ENCODE measurements around the gene HDGF. TPM values are rescaled to one million over a fixed set of nuclear protein-coding genes. Genes with fewer than 3 reads are reported as not detected.

The HDGF gene
- total RNA-seq, 2 experiments from 2014 or later: 60.8 TPM

DNA sequence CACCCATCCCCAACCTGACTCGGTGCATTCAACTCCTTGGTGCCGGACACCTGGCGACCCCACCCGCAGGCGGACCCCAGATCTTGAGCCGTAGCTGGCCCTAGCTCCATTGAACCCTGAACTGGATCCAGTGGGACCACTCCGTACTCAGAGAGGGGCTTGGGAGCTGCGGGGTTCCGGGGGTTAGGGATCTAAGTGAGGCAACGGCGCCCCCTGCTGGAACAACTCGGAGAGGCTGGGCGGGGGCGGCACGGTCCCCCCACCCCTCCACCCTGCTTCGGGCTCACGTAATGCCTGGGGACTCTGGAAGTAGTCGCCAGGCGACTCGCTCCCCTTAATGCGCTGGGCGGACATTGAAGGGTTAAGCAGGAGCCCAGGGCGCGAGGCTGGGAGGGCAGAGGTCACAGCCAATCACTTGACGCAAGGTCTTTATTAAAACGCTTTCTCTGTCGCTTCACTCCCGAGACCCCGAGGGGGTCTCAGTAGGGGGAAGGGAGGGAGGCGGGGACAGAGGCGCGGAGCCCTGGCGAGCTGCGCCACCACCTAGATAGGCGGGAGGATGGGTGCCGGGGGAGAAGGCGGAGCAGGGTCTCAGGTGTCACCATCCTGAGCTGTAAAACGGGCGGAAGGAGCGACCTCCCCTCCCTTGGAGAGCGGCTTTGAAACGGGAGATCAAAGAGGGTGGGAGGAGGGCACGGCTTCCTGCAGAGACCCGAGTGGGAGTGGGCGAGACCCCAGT lies 45.4 kb downstream of the HDGF start:
- no peaks in the 10 kb centered on the region for H3K36me3 ChIP-seq (ENCODE audit: insufficient read depth, low read length)
- H3K4me1 Mint-ChIP-seq (ENCODE audit: low read depth): peaks cover 32% of the 10 kb centered on the region
- no peaks in the 10 kb centered on the region for H3K9me3 ChIP-seq (ENCODE audit: control insufficient read depth in 1 of 2, insufficient read depth in 1 of 2, low read length in 2 of 2)
- no peaks in the 10 kb centered on the region for H3K9me3 Mint-ChIP-seq
- DNase-seq (peak; percentile 60 to 86 (median 68)), ATAC-seq (ENCODE audit: poor library complexity) (peak; percentile 75)
- H3K27me3 ChIP-seq (ENCODE audit: control insufficient read depth in 1 of 2, insufficient read depth in 2 of 2, low read length in 2 of 2): peaks cover 22 to 24% of the 10 kb centered on the region in 2 experiments
- CTCF ChIA-PET: interaction anchor here (0.6 to 4.6 kb wide), 14 partner anchors 9 to 1688 kb away, joined by 3 to 51 read pairs (median 4); partner anchors contain the start of genes ISG20L2 and METTL25B
- intact Hi-C loops (cut with DNase I, micrococcal nuclease): loop anchor here (1.0 to 2.0 kb wide), 3 partner anchors 17 to 19 kb away; no protein-coding TSS in a partner anchor
- peak overlapping the region; percentile 97 for H3K4me3 Mint-ChIP-seq
- TF ChIP-seq, protein P1, sequence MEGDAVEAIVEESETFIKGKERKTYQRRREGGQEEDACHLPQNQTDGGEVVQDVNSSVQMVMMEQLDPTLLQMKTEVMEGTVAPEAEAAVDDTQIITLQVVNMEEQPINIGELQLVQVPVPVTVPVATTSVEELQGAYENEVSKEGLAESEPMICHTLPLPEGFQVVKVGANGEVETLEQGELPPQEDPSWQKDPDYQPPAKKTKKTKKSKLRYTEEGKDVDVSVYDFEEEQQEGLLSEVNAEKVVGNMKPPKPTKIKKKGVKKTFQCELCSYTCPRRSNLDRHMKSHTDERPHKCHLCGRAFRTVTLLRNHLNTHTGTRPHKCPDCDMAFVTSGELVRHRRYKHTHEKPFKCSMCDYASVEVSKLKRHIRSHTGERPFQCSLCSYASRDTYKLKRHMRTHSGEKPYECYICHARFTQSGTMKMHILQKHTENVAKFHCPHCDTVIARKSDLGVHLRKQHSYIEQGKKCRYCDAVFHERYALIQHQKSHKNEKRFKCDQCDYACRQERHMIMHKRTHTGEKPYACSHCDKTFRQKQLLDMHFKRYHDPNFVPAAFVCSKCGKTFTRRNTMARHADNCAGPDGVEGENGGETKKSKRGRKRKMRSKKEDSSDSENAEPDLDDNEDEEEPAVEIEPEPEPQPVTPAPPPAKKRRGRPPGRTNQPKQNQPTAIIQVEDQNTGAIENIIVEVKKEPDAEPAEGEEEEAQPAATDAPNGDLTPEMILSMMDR (IDR thresholded peaks at IDR 0.05): peak; percentile 91
- peak overlapping the region; percentile 53 to 66 for H3K27ac ChIP-seq (ENCODE audit: low read depth in 1 of 2, low read length in 2 of 2)
- peak overlapping the region; percentile 77 for H3K4me3 ChIP-seq (ENCODE audit: low read length)
- H3K4me1 ChIP-seq (ENCODE audit: insufficient read depth, low read length): peaks cover 35% of the 10 kb centered on the region
- POLR2A ChIA-PET: interaction anchor here (1.0 to 2.7 kb wide), 13 partner anchors 9 to 205 kb away, joined by 3 to 25 read pairs (median 8); partner anchors contain the start of genes HDGF, ISG20L2, MEF2D and METTL25B
- H3K36me3 Mint-ChIP-seq (ENCODE audit: low read depth): no peaks in the 10 kb centered on the region
- H3K27me3 Mint-ChIP-seq: peaks cover 39% of the 10 kb centered on the region
- H3K27ac Mint-ChIP-seq: peak overlapping the region; percentile 77

DNA sequence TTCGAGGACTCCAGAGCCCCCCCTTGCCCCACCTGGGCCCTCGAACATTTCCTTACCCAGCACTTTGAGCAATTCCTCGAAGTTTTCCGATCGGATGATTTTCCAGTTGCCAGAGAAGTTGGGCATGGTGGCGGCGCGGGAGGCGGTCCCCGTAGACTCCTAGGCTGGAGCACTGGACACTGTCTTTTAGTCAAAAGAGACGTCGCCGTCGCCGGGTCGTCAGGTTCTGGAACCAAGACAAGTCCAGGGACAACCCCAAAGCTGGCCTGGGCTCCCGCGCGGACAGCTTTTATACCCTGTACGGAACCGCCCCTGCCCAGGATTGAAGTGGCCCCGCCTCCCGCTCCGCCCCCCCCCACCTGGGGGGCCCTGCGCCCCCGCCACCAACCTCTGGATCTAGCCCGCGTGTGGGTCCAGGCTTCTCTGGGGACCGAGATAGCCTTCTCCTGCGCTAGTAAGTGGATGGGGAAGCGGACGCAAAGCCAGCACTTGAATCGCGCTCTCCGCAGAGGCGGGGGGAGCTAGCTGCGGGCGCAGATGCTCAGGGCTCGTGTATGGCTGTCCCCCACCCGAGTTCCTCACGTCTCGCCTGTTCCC lies 46.1 kb downstream of the HDGF start, which contains the start of gene CRABP2:
CRABP2 (minus strand) TSS at position 263 of the 597 bp plus-strand sequence; CDS start at position 126, 137 bp downstream.
- H3K27me3 Mint-ChIP-seq: peaks cover 46% of the 10 kb centered on the region
- no peaks in the 10 kb centered on the region for H3K9me3 Mint-ChIP-seq
- H3K4me1 Mint-ChIP-seq (ENCODE audit: low read depth): peaks cover 32% of the 10 kb centered on the region
- POLR2A ChIA-PET: interaction anchor here (1.3 to 2.7 kb wide), 12 partner anchors 10 to 204 kb away, joined by 3 to 25 read pairs (median 8); partner anchors contain the start of genes HDGF, ISG20L2, MEF2D and METTL25B
- no peaks in the 10 kb centered on the region for H3K36me3 ChIP-seq (ENCODE audit: insufficient read depth, low read length)
- no peaks in the 10 kb centered on the region for H3K9me3 ChIP-seq (ENCODE audit: control insufficient read depth in 1 of 2, insufficient read depth in 1 of 2, low read length in 2 of 2)
- ATAC-seq (ENCODE audit: poor library complexity) (peak; percentile 46), DNase-seq (peak in 7 of 14 experiments; percentile 16 to 70 (median 28))
- CTCF ChIA-PET: interaction anchor here (0.6 to 4.6 kb wide), 12 partner anchors 10 to 1688 kb away, joined by 3 to 51 read pairs (median 4); partner anchors contain the start of genes ISG20L2 and METTL25B
- peaks cover 23 to 24% of the 10 kb centered on the region in 2 experiments for H3K27me3 ChIP-seq (ENCODE audit: control insufficient read depth in 1 of 2, insufficient read depth in 2 of 2, low read length in 2 of 2)
- intact Hi-C loops (cut with DNase I, micrococcal nuclease): no loop called here
- H3K36me3 Mint-ChIP-seq (ENCODE audit: low read depth): no peaks in the 10 kb centered on the region
- H3K27ac ChIP-seq (ENCODE audit: low read depth in 1 of 2, low read length in 2 of 2): peak within 1 kb of the TSS; percentile 53 to 66
- H3K4me3 ChIP-seq (ENCODE audit: low read length): peak within 1 kb of the TSS; percentile 77
- H3K4me3 Mint-ChIP-seq: peak within 1 kb of the TSS; percentile 97
- peaks cover 35% of the 10 kb centered on the region for H3K4me1 ChIP-seq (ENCODE audit: insufficient read depth, low read length)
- peak within 1 kb of the TSS; percentile 77 for H3K27ac Mint-ChIP-seq
- TF ChIP-seq, protein P1 (IDR thresholded peaks at IDR 0.05): no peak

DNA sequence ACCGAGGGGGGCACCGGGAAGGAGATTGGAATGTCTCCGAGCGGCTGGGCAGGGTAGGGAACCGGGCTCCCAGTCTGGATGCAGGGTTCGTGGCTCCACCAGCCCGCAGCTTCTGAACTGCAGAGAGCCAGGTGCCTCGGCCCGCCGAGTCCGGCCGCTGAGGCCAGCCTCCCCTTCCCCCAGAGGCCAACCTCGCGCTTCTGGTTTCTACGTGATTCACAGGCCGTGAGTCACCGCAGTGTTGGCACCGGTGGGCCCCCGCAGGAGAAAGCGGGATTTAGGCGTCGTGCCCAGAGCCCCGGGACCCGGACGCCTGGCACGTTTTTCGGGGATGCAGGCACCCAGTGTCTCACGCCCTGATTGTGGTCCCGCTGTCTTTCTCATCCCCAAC lies 46.5 kb downstream of the HDGF start:
- CTCF ChIA-PET: interaction anchor here (1.9 to 4.6 kb wide), 3 partner anchors 15 to 22 kb away, joined by 6 to 51 read pairs (median 43); partner anchors contain the start of genes ISG20L2 and METTL25B
- no peak overlapping the region for H3K27ac ChIP-seq (ENCODE audit: low read depth in 1 of 2, low read length in 2 of 2)
- no peaks in the 10 kb centered on the region for H3K36me3 ChIP-seq (ENCODE audit: insufficient read depth, low read length)
- TF ChIP-seq, protein P1 (IDR thresholded peaks at IDR 0.05): no peak
- POLR2A ChIA-PET: interaction anchor here (1.3 to 2.7 kb wide), 5 partner anchors 15 to 36 kb away, joined by 3 to 25 read pairs (median 14); partner anchors contain the start of genes ISG20L2, METTL25B and MRPL24
- peak overlapping the region; percentile 77 for H3K4me3 ChIP-seq (ENCODE audit: low read length)
- DNase-seq (peak in 5 of 14 experiments; percentile 15 to 55 (median 45)), ATAC-seq (ENCODE audit: poor library complexity) (no peak)
- peaks cover 32% of the 10 kb centered on the region for H3K4me1 Mint-ChIP-seq (ENCODE audit: low read depth)
- H3K4me3 Mint-ChIP-seq: peak overlapping the region; percentile 97
- H3K9me3 Mint-ChIP-seq: no peaks in the 10 kb centered on the region
- no peaks in the 10 kb centered on the region for H3K36me3 Mint-ChIP-seq (ENCODE audit: low read depth)
- H3K27me3 Mint-ChIP-seq: peaks cover 51% of the 10 kb centered on the region
- H3K4me1 ChIP-seq (ENCODE audit: insufficient read depth, low read length): peaks cover 35% of the 10 kb centered on the region
- H3K27me3 ChIP-seq (ENCODE audit: control insufficient read depth in 1 of 2, insufficient read depth in 2 of 2, low read length in 2 of 2): peaks cover 23 to 24% of the 10 kb centered on the region in 2 experiments
- H3K27ac Mint-ChIP-seq: no peak overlapping the region
- H3K9me3 ChIP-seq (ENCODE audit: control insufficient read depth in 1 of 2, insufficient read depth in 1 of 2, low read length in 2 of 2): no peaks in the 10 kb centered on the region
- intact Hi-C loops (cut with DNase I, micrococcal nuclease): no loop called here
